B cell (primary cell): ENCODE results near the gene AUTS2.

Experiments
- CTCF ChIP-seq: fragments of 200-600 bp; IDR thresholded peaks from one replicate; pipeline ENCODE4 v1.8.0; 2022; ENCODE audit warnings: antibody characterized with exemption, mild to moderate bottlenecking
- EZH2 ChIP-seq: IDR thresholded peaks from 2 replicates; pipeline ENCODE4 v1.6.1; 2012; ENCODE audit warnings: borderline replicate concordance, low read depth, mild to moderate bottlenecking, moderate library complexity, low read length; ENCODE audit not compliant: insufficient read depth, poor library complexity, severe bottlenecking

GRCh38 chr7:70681469-70682350 is 1083.4 kb downstream of the AUTS2 start:
- TF ChIP-seq CTCF (no peak), EZH2 (no peak)
